Stimulated activated CD4-positive, alpha-beta T cell treated with anti-CD3 and anti-CD28 coated beads, Interleukin-1b, Interleukin-23, amount 100 ng/mL, for 4 hours (primary cell): ENCODE results near the gene KCNQ1.

Experiments used
- DNase-seq, 2 donors: peaks; one replicate each; pipeline ENCODE4 v3.0.0-alpha.2; 2020; ENCODE audit warnings: low read depth in 2 of 2

Gene KCNQ1

DNA sequence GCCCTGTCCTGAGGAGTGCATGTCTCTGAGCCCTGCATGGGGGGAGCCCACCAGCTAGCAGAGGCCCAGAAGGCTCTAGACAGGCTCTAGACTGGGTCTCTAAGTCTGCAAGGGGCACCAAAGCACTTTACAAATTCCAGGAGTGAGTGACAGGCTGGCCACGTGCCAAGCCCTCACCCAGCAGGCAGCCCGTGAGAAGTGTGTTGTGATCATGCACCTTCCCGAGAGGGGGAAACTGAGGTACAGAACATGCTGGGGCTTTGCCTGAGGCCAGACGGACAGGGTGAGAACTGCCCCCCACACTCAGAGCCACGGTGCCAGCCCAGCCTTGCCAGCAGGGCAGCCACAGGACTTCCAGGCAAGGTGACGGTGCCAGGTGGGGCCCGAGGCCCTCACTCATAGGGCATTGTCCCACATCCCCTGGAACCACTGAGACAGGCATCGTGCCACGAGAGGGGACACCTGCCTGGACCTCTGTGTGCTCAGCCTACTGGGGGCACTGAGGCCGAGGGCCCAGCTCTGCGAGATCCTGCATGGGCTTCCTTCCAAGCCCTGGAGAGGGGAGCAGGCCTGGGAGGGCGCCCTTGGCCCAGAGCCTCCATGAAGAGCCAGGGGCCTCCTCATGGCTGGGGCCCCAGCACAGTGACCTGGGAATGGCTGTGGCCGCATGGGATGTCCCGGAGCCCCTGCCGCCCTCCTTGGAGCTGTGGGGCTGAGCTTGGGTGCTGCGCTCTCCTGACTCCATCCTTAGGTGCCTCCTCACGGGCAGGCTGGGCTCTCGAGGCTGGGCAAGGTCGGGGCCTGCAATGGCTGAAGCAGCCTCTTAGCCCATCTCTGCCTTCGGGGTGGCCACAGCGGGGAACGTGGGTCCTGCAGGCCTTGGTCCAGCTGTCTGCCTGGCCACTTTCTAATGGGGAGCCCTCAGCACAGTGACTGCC is 133.5 kb downstream of the KCNQ1 start:
- no peak for DNase-seq

GRCh38 chr11:2578929-2579270 is 134.1 kb downstream of the KCNQ1 start:
- no peak for DNase-seq

DNA sequence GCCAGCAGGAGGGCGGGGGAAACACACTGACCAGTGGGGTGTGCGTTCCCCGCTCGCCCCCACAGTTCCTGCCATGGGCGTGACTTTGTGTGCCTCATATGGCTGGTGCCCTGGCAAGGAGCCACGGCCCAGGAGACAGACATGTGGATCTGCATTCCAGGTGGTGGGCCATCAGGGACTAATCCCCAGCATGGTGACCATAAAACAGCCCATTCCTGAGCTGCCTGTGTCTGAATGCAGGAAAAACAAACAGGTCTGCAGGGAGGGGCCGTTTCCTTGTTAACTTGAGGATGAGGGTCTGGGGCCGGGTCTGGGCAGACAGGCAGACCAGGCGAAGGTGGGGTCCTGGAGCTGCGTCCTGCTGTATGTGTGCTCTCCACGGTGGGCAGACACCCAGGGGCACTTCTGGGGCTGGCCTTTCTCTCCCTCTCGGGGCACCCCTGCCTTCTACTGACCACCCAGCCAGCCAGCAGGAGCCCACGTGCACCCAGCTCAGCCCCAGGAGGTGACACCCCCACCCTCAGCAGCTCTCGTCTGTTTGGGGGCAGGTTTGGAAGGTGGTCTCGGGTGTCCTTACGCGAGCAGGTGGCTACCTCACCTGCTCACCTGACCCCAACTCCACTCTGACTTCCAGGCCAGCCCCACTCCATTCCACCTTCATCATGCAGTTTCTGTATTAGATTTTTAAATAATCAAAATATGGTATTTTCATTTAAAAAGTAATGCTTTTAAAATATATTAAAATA is 134.7 kb downstream of the KCNQ1 start:
- DNase-seq, result no peak

DNA sequence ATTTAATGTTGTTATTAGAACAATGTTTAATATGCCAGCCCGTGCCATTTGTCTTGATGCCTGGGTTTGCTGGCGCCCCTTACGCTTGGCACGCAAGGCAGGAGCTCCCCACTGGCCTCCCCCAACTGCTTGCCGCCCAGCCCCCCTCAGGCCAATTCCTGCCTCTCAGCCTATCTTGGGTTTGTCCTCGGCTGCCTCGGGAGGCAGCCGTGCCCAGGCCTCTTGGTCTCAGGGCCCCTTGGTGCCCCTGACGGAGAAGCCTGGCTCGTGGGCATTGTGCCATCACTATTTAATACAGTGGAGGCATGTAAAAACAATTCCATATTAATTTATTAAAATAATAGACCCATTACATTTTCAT is 135.2 kb downstream of the KCNQ1 start:
- DNase-seq, result no peak

DNA sequence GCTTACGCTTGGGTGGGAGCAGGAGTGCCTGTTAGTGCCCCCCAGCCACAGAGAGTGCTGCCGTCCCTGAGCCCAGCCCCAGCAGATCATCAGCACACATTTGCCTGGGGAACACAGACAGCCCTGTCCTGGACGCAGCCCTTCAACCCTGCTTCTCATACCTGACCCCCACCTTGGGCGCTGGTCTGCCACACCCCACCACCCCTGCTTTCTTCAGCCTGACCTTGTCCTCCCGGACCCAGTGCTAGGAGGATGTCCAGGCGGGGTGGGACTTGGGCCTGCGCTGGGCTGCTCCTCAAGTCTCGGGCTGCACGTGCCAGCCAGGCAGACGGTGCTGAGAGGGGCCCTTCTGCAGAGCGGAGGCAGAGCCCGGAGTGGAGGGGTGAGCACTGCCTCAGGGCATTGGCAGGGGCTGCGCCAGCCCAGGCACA is 135.8 kb downstream of the KCNQ1 start:
- no peak for DNase-seq

DNA sequence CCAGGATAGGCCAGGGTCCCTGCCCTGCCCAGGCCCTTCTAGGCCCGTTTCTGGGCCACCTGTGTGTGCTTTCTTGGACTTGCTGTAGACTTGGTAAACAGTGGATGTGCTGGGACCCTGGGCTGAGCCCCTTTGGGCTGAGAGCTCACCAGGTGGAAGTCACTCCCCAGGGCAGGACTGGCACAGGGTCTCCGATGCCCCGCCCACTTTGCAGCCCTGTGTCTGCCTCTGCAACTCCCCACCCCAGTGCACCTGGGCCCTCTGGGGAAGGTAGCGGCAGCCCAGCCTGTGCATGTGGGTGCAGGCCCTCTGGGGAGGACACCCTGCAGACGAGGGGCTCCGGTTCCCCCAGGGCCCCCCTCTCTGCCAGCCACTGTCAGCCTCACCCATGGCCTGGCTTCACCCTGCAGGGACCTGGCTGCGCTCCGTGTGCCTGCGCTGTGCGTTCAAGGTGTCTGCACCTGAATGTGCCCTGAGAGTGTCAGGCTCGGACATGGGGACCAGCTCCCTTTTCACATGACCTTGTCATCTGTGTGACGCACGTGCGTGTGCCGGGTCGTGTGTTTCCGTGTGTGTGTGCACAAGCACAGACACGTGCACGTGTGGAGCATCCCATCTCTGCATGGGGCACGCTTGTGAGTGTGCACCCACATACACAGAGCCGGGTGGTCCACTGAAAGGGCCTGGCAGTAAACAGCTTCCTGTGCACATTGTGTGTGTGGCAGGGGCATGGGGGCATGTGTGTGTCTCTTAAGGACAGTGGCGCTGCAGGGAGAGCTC is 136.5 kb downstream of the KCNQ1 start:
- no peak for DNase-seq

- DNase-seq, result no peak
These were observed 137.1 kb downstream of the KCNQ1 start for GRCh38 chr11:2581931-2582350.

DNA sequence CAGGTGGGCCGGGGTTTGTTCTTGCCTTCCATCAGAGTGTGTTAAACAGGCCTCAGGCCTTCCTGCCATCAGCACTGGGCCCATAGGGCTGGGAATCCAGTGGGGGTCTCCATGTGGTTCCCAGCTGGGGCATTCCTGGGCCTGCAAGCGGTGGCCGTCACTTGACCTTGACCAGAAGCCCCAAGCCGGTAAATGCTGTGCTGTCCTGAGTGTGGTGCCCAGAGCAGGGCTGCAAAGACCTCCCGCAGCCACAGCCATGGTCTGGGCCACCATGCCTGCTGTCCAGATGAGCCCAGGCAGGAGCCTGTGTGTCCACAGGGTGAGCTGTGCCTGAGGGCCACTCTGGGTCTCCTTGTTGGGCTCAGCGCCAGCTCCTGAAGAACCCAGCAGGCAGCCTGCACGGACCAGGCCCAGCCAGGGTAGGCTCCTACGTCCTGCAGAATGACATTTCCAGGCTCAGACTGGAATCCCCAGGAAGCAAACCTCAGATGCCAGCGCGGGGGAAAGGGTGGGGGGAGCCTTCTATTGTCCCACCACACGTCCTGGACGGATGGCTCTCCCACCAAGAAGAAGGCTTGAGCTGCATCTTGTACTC is 137.6 kb downstream of the KCNQ1 start:
- DNase-seq, result no peak

- DNase-seq, result no peak
These were observed 138.3 kb downstream of the KCNQ1 start for GRCh38 chr11:2582946-2583604.

GRCh38 chr11:2583605-2583958 is 138.8 kb downstream of the KCNQ1 start:
- no peak for DNase-seq

GRCh38 chr11:2584434-2584811 is 139.6 kb downstream of the KCNQ1 start:
- no peak for DNase-seq

- no peak for DNase-seq
These were observed 140.2 kb downstream of the KCNQ1 start for GRCh38 chr11:2584812-2585565.

- no peak for DNase-seq
These were observed 140.8 kb downstream of the KCNQ1 start for GRCh38 chr11:2585566-2586086.

DNA sequence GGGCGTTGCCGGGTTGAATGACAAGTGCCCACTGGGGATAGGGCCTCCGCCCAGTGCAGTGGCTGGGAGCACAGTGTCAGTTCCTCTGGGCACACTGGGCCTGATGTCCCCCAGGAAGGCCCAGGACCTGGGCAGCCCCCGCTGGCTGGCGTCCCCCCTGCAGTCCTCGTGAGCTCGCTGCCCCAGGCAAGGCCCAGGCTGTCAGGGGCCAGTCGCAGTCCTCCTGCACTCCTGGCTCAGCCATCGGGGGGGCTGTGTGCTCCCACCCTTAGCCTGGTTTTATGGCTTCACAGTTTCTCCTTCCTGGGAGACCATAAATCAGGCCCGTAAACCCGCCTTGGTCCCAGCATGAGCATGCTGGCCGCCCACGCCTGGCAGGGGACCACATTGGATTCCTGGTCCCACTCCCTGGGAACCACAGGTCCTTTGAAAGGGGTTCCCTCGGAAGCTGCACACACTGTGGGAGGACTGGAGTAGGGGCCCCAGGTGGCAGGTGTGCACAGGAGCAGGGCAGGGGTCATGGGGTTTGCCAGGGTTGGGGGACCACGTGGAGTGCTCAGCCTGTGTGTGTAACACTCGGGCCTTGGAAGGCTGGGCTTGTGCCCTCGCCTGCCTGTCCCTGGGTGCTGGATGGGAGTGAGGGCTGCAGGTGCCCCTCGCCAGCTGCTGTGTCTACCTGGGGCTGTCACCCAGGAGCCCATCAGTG is 141.4 kb downstream of the KCNQ1 start:
- no peak for DNase-seq

GRCh38 chr11:2586793-2587131 is 142.0 kb downstream of the KCNQ1 start:
- no peak for DNase-seq

DNA sequence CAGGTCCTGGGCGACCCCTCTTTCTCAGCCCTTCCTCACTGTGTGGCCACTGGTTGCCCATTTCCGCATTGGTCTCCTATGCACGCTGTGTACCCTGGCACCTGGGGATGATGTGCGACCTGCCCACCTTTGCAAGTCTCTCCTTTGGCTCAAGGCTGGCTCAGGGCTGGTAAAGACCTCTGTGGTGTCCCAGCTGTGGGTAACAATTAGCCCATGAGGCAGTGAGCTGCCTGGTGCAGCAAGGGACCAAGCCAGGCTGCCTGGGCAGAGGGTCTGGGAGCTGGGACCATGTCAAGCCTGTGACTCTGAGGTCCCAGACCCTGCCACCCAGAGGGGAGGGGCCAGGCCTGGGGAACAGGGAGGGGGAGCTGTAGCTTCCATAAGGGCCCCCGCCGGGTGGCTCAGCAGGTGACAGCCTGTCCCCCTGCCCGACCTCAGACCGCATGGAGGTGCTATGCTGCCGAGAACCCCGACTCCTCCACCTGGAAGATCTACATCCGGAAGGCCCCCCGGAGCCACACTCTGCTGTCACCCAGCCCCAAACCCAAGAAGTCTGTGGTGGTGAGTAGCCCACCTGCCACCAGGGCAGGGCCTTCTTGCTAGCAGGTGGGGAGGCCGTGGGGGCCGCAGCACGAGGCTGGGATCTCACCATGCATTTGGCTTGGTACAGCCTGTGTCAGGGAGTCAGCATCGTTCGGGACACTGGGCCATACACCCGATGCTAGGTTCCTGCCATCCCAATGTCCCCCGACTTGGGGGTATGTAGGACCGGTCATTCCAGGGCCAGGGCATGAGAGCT is 142.5 kb downstream of the KCNQ1 start:
- DNase-seq, result no peak

DNA sequence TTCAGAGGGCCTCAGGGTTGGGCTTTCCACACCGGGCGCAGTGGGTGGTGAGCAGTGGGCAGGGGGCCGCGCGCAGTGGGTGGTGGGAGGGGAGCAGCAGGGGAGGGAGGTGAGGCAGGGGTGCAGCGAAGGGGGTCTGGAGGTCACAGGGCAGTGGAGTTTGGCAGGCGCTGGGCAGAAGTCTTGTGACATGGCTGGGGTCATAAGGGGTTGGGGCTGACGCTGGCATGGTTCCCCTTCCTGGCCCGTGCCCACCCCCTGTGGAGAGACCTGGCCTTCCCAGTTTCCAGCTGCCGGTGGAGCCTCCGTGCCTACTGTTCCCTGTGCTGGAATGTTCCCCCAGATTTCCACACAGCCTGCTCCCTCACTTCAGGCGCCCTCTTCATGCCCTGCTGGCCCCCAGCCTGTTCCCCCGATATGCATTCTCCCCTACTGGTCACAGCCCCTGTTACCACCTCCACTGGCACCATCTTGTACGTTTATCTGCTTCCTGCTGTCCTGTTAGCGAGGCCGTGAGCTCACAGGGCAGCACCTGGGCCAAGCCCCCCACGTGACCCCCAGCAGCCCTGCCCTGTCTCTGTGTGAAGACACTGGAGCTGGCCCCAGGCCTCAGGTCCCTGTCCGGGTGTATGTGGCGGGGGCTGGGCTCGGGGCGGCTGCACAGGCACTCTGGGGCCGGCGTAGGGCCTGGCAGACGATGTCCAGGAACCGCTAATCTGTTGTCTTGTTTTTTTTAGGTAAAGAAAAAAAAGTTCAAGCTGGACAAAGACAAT is 143.4 kb downstream of the KCNQ1 start:
- no peak for DNase-seq

DNA sequence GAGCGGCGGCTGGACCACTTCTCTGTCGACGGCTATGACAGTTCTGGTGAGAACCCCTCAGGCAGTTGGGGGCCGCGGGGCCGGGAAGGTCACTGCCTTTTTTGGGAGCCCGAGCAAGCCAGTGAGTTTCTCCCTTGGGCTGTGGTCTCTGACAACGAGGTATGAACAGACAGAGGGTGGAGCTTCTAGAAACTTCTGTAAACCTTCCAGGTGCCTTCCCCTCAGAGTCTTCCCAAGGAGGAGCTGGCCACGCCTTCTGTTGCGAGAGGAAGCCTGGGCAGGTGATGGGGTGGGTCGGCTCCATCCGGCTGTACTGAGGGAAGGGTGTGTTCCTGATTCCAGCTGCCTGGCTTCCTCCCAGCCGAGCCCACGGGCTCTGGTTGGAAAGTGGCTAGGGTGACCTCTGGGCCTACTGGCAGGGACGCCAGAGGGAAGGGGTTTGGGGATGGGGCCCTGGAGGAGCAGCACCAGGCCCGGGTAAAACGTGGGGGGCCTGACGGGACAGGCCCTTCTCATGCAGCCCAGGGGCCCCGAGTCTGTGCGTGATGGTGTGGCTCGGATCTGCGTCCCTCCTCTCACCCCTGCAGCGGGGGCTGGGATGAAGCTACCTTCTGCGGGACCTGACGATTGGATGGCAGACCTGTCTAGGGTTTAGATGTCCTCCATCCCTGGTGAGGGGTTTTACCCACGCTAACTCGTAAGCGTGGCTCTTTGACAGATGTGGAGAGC is 144.2 kb downstream of the KCNQ1 start:
- no peak for DNase-seq
